ENCODE data around the gene ZNF30. TPM values are rescaled to one million over a fixed set of nuclear protein-coding genes. Genes with fewer than 3 reads are reported as not detected.

ZNF30 gene
- polyA plus RNA-seq, 3 donors, result 0.13 to 1.7 (median 0.29) TPM

- no peaks in the 10 kb centered on the region for H3K79me2 ChIP-seq (ENCODE audit: insufficient read depth, low read length)
- WGBS (ENCODE audit: insufficient coverage), result 11% methylated on average over 14 of the region's 14 CpGs
- Mint-ChIP-seq H3K4me3 (peak overlapping the region; percentile 83 to 97), H3K27ac (peak overlapping the region in 4 of 7 donors; percentile 25 to 82 (median 56)), H3K27me3 (ENCODE audit: low read depth in 3 of 3) (peaks cover 2 to 5% (median 3%) of the 10 kb centered on the region in 3 donors), H3K36me3 (peaks cover 34 to 35% of the 10 kb centered on the region in 2 donors), H3K4me1 (peaks cover 22% of the 10 kb centered on the region), H3K9me3 (peaks cover 48 to 71% (median 60%) of the 10 kb centered on the region in 7 donors)
- H3K4me2 ChIP-seq (replicated peaks; ENCODE audit: extremely low read depth, low read length, poor library complexity, severe bottlenecking), result peak overlapping the region; percentile 99
- intact Hi-C loops (cut with micrococcal nuclease), result no loop called here
- H3K9me3 ChIP-seq (replicated peaks in 1 of 2; ENCODE audit: control insufficient read depth in 1 of 2, insufficient read depth in 1 of 2, low read length in 2 of 2), result peaks cover 47 to 62% of the 10 kb centered on the region in 2 donors
- no peak overlapping the region for H3K27ac ChIP-seq (ENCODE audit: low read depth in 1 of 2, low read length in 2 of 2)
- peaks cover 22 to 36% of the 10 kb centered on the region in 2 donors for H3K36me3 ChIP-seq (replicated peaks in 1 of 2; ENCODE audit: control insufficient read depth in 1 of 2, insufficient read depth in 2 of 2, low read length in 2 of 2)
- H2AFZ ChIP-seq (ENCODE audit: insufficient read depth, low read depth, low read length, poor library complexity, severe bottlenecking), result peak overlapping the region; percentile 97
- no peak for TF ChIP-seq CTCF (IDR thresholded peaks at IDR 0.05)
- H4K20me1 ChIP-seq (ENCODE audit: insufficient read depth, low read length), result no peaks in the 10 kb centered on the region
- no peak for DNase-seq
- peaks cover 18 to 23% of the 10 kb centered on the region in 2 donors for H3K4me1 ChIP-seq (ENCODE audit: control insufficient read depth in 1 of 2, insufficient read depth in 2 of 2, low read length in 2 of 2)
- H3K27me3 ChIP-seq (ENCODE audit: control insufficient read depth in 2 of 2, insufficient read depth in 2 of 2, low read length in 2 of 2), result no peaks in the 10 kb centered on the region
- peak overlapping the region; percentile 81 for H3K9ac ChIP-seq (ENCODE audit: insufficient read depth, low read length, poor library complexity, severe bottlenecking)
- peak overlapping the region; percentile 77 to 95 (median 82) for H3K4me3 ChIP-seq (replicated peaks in 1 of 3; ENCODE audit: low read depth in 2 of 3, low read length in 3 of 3)
Observed at GRCh38 chr19:34962687-34963572, 36.2 kb downstream of the ZNF30 start.

GRCh38 chr19:34963573-34964406, 37.1 kb downstream of the ZNF30 start, which contains the start of gene ZNF792:
Gene ZNF792, minus strand, starts transcription at chr19:34964229. Its CDS starts 567 bp downstream, at chr19:34963662.
- Histone ChIP-seq H3K9me3 (replicated peaks in 1 of 2; ENCODE audit: control insufficient read depth in 1 of 2, insufficient read depth in 1 of 2, low read length in 2 of 2) (peaks cover 43 to 57% of the 10 kb centered on the region in 2 donors), H3K27ac (ENCODE audit: low read depth in 1 of 2, low read length in 2 of 2) (peak within 1 kb of the TSS in 1 of 2 donors; percentile 45), H3K36me3 (replicated peaks in 1 of 2; ENCODE audit: control insufficient read depth in 1 of 2, insufficient read depth in 2 of 2, low read length in 2 of 2) (peaks cover 13 to 27% of the 10 kb centered on the region in 2 donors), H3K27me3 (ENCODE audit: control insufficient read depth in 2 of 2, insufficient read depth in 2 of 2, low read length in 2 of 2) (no peaks in the 10 kb centered on the region), H3K4me2 (replicated peaks; ENCODE audit: extremely low read depth, low read length, poor library complexity, severe bottlenecking) (peak within 1 kb of the TSS; percentile 99), H3K4me1 (ENCODE audit: control insufficient read depth in 1 of 2, insufficient read depth in 2 of 2, low read length in 2 of 2) (peaks cover 18 to 23% of the 10 kb centered on the region in 2 donors), H3K4me3 (replicated peaks in 1 of 3; ENCODE audit: low read depth in 2 of 3, low read length in 3 of 3) (peak within 1 kb of the TSS; percentile 77 to 95 (median 82)), H3K9ac (ENCODE audit: insufficient read depth, low read length, poor library complexity, severe bottlenecking) (peak within 1 kb of the TSS; percentile 81), H2AFZ (ENCODE audit: insufficient read depth, low read depth, low read length, poor library complexity, severe bottlenecking) (peak within 1 kb of the TSS; percentile 97), H4K20me1 (ENCODE audit: insufficient read depth, low read length) (no peaks in the 10 kb centered on the region), H3K79me2 (ENCODE audit: insufficient read depth, low read length) (no peaks in the 10 kb centered on the region)
- Mint-ChIP-seq H3K9me3 (peaks cover 48 to 69% (median 59%) of the 10 kb centered on the region in 7 donors), H3K4me3 (peak within 1 kb of the TSS; percentile 83 to 97), H3K27ac (peak within 1 kb of the TSS in 3 of 7 donors; percentile 58 to 82 (median 70)), H3K36me3 (peaks cover 25 to 26% of the 10 kb centered on the region in 2 donors), H3K4me1 (peaks cover 22% of the 10 kb centered on the region), H3K27me3 (ENCODE audit: low read depth in 3 of 3) (peaks cover 2 to 5% (median 3%) of the 10 kb centered on the region in 3 donors)
- intact Hi-C loops (cut with micrococcal nuclease), result no loop called here
- DNase-seq, result peak; percentile 8 to 35 (median 26)
- under 1% methylated on average over 66 of the region's 78 CpGs for WGBS (ENCODE audit: insufficient coverage)
- no peak for TF ChIP-seq CTCF (IDR thresholded peaks at IDR 0.05)

Data from CD14-positive monocyte (primary cell).